HepG2 (cell line): ENCODE data around the gene GRHL3. TPM values are rescaled to one million over a fixed set of nuclear protein-coding genes. Genes with fewer than 3 reads are reported as not detected.
A peak's percentile ranks its signal among the peaks of the same experiment; 100 is the strongest.

Experiments used
- BCL6 ChIP-seq: IDR thresholded peaks from 2 replicates; pipeline ENCODE4 v1.6.1; 2016; ENCODE audit warnings: missing genetic modification reagents, missing compliant biosample characterization
- CREM ChIP-seq, 2 experiments: sonication (generic) in 1 of 2; formaldehyde crosslinking in 1 of 2; IDR thresholded peaks; 2 replicates each; pipeline versions ENCODE4 v1.4.0 to v1.6.1; 2016 to 2020; ENCODE audit warnings: antibody characterized with exemption in 1 of 2, mild to moderate bottlenecking in 1 of 2, missing genetic modification reagents in 1 of 2
- EP300 ChIP-seq, 3 experiments: sonication (generic) in 1 of 3; formaldehyde crosslinking in 1 of 3; IDR thresholded peaks; 2 replicates each; pipeline versions ENCODE4 v1.5.1 to v1.6.1; 2011 to 2020; ENCODE audit warnings: low read depth in 2 of 3, low read length in 2 of 3, borderline replicate concordance in 1 of 3, improper control_type of control experiment in 1 of 3, mild to moderate bottlenecking in 1 of 3, missing genetic modification reagents in 1 of 3, moderate library complexity in 1 of 3
- ISL2 ChIP-seq: sonication (generic); formaldehyde crosslinking; IDR thresholded peaks from 2 replicates; pipeline ENCODE4 v1.5.0; 2020; ENCODE audit warnings: missing genetic modification reagents
- PTBP1 ChIP-seq: fragments of 200-400 bp; formaldehyde crosslinking; IDR thresholded peaks from 2 replicates; pipeline ENCODE4 v1.6.1; 2018; ENCODE audit warnings: low read length, low read depth; ENCODE audit not compliant: poor library complexity, severe bottlenecking
- RXRB ChIP-seq: IDR thresholded peaks from 2 replicates; pipeline ENCODE4 v1.6.1; 2016; ENCODE audit warnings: borderline replicate concordance, missing genetic modification reagents, missing compliant biosample characterization
- SOX5 ChIP-seq: IDR thresholded peaks from 2 replicates; pipeline ENCODE4 v1.6.1; 2016; ENCODE audit warnings: borderline replicate concordance
- TCF7 ChIP-seq: sonication (generic); IDR thresholded peaks from 2 replicates; pipeline ENCODE4 v1.6.1; 2016; ENCODE audit warnings: antibody characterized with exemption, low read depth
- TP53 ChIP-seq: sonication (generic); formaldehyde crosslinking; conservative IDR thresholded peaks from 2 replicates; pipeline ENCODE4 v1.4.0; 2020; ENCODE audit warnings: missing genetic modification reagents
- ZNF678 ChIP-seq: sonication (generic); formaldehyde crosslinking; IDR thresholded peaks from 2 replicates; pipeline ENCODE4 v1.4.0; 2020; ENCODE audit warnings: mild to moderate bottlenecking, missing genetic modification reagents
- ZSCAN12 ChIP-seq: sonication (generic); formaldehyde crosslinking; IDR thresholded peaks from 2 replicates; pipeline ENCODE4 v1.9.0; 2021; ENCODE audit warnings: mild to moderate bottlenecking, missing genetic modification reagents
- polyA plus RNA-seq, 8 experiments: library from polyadenylated mRNA; depleted of rRNA in 3 of 8; stranded (reverse) in 7 of 8; unstranded in 1 of 8; fragments of >200 nt; fragmentation: Illumina TruSeq in 4 of 8; extraction: Trizol in 4 of 8; gene quantifications; 2 replicates each; pipeline versions ENCODE4 v1.2.1 to v1.2.3, GENCODE V29; 2011 to 2016; ENCODE audit warnings: low read depth in 4 of 8, missing spikeins in 1 of 8, mixed read lengths in 1 of 8; ENCODE audit not compliant: insufficient read depth in 1 of 8
- total RNA-seq, 5 experiments: library from RNA; depleted of rRNA; stranded (reverse); fragments of >200 nt; fragmentation: Illumina TruSeq; extraction: Trizol; gene quantifications; 2 replicates each; pipeline ENCODE4 v1.2.3, GENCODE V29; 2016; ENCODE audit warnings: low read depth in 1 of 5
- TF ChIP-seq, protein P1 (sequence below): IDR thresholded peaks from 2 replicates; pipeline ENCODE4 v1.6.1; 2018; ENCODE audit warnings: missing genetic modification reagents, mild to moderate bottlenecking, missing compliant biosample characterization
- TF ChIP-seq, protein P2 (sequence below): sonication (generic); formaldehyde crosslinking; IDR thresholded peaks from 2 replicates; pipeline ENCODE4 v1.8.0; 2022; ENCODE audit warnings: mild to moderate bottlenecking, missing genetic modification reagents
- TF ChIP-seq, protein P3 (sequence below): sonication (generic); formaldehyde crosslinking; IDR thresholded peaks from 2 replicates; pipeline ENCODE4 v1.9.0; 2021; ENCODE audit warnings: missing genetic modification reagents, borderline replicate concordance
- TF ChIP-seq, protein P4 (sequence below): sonication (generic); formaldehyde crosslinking; conservative IDR thresholded peaks from 2 replicates; pipeline ENCODE4 v1.8.0; 2022; ENCODE audit warnings: mild to moderate bottlenecking, moderate library complexity, missing genetic modification reagents
- TF ChIP-seq, protein P5 (sequence below): IDR thresholded peaks from 2 replicates; pipeline ENCODE4 v1.4.0; 2020; ENCODE audit warnings: mild to moderate bottlenecking, missing genetic modification reagents

Gene GRHL3
- total and polyA plus RNA-seq, 2 of the 13 experiments (the other 11 are each of a cell fraction or from before 2014, with no cell fraction given): not detected

DNA sequence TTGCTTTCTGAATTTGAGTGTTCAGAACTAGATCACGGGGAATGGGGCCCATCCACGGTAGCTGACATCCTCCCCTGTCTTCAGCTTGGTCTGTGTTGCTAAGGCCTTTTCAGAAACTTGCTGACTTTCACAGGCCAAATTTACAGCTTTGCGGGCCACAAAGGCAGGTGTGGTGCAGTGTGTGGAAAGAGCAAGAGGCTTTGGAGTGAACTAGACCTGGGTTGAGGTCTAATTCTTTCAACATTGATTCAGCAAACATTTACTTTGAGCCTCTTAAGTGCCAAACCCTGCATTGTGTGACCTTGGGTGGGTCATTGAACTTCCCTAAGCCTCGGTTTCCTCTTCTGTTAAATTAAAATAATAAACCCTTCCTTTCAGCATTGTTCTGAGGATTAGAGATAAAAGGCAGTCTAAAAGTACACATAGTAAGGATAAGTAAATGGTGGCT is 70.1 kb downstream of the GRHL3 start (continued):
- TF ChIP-seq, protein P1, sequence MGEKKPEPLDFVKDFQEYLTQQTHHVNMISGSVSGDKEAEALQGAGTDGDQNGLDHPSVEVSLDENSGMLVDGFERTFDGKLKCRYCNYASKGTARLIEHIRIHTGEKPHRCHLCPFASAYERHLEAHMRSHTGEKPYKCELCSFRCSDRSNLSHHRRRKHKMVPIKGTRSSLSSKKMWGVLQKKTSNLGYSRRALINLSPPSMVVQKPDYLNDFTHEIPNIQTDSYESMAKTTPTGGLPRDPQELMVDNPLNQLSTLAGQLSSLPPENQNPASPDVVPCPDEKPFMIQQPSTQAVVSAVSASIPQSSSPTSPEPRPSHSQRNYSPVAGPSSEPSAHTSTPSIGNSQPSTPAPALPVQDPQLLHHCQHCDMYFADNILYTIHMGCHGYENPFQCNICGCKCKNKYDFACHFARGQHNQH (CRISPR knock-in tag): no peak
- no peak for TF ChIP-seq ZSCAN12
- TF ChIP-seq BCL6 (CRISPR knock-in tag): peak; percentile 41; the same call in 1 of the 2 replicates
- peak in 1 of 2 experiments; percentile 65; a peak in 2 of 4 replicates for TF ChIP-seq EP300 (IDR thresholded peaks at IDR 0.05; ENCODE audit: low read depth in 2 of 2, low read length in 2 of 2)
- no peak for TF ChIP-seq EP300 (CRISPR knock-in tag; IDR thresholded peaks at IDR 0.05; ENCODE audit: borderline replicate concordance)
- no peak for TF ChIP-seq PTBP1
- peak; percentile 70; the same call in 1 of the 2 replicates for TF ChIP-seq ISL2
- TF ChIP-seq, protein P2, sequence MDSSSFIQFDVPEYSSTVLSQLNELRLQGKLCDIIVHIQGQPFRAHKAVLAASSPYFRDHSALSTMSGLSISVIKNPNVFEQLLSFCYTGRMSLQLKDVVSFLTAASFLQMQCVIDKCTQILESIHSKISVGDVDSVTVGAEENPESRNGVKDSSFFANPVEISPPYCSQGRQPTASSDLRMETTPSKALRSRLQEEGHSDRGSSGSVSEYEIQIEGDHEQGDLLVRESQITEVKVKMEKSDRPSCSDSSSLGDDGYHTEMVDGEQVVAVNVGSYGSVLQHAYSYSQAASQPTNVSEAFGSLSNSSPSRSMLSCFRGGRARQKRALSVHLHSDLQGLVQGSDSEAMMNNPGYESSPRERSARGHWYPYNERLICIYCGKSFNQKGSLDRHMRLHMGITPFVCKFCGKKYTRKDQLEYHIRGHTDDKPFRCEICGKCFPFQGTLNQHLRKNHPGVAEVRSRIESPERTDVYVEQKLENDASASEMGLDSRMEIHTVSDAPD (CRISPR knock-in tag): no peak
- TF ChIP-seq, protein P3, sequence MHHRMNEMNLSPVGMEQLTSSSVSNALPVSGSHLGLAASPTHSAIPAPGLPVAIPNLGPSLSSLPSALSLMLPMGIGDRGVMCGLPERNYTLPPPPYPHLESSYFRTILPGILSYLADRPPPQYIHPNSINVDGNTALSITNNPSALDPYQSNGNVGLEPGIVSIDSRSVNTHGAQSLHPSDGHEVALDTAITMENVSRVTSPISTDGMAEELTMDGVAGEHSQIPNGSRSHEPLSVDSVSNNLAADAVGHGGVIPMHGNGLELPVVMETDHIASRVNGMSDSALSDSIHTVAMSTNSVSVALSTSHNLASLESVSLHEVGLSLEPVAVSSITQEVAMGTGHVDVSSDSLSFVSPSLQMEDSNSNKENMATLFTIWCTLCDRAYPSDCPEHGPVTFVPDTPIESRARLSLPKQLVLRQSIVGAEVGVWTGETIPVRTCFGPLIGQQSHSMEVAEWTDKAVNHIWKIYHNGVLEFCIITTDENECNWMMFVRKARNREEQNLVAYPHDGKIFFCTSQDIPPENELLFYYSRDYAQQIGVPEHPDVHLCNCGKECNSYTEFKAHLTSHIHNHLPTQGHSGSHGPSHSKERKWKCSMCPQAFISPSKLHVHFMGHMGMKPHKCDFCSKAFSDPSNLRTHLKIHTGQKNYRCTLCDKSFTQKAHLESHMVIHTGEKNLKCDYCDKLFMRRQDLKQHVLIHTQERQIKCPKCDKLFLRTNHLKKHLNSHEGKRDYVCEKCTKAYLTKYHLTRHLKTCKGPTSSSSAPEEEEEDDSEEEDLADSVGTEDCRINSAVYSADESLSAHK (CRISPR knock-in tag): no peak
- TF ChIP-seq RXRB (CRISPR knock-in tag): peak; percentile 51; the same call in 1 of the 2 replicates
- peak; percentile 19; the same call in 1 of the 2 replicates for TF ChIP-seq CREM (IDR thresholded peaks at IDR 0.05)
- TF ChIP-seq CREM (CRISPR knock-in tag; IDR thresholded peaks at IDR 0.05): no peak
- TF ChIP-seq SOX5: peak; percentile 55; the same call in 1 of the 2 replicates
- TF ChIP-seq, protein P4, sequence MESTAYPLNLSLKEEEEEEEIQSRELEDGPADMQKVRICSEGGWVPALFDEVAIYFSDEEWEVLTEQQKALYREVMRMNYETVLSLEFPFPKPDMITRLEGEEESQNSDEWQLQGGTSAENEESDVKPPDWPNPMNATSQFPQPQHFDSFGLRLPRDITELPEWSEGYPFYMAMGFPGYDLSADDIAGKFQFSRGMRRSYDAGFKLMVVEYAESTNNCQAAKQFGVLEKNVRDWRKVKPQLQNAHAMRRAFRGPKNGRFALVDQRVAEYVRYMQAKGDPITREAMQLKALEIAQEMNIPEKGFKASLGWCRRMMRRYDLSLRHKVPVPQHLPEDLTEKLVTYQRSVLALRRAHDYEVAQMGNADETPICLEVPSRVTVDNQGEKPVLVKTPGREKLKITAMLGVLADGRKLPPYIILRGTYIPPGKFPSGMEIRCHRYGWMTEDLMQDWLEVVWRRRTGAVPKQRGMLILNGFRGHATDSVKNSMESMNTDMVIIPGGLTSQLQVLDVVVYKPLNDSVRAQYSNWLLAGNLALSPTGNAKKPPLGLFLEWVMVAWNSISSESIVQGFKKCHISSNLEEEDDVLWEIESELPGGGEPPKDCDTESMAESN: no peak
- TF ChIP-seq TP53 (CRISPR knock-in tag): no peak
- TF ChIP-seq TCF7: peak; percentile 57; the same call in 1 of the 2 replicates
- TF ChIP-seq, protein P5, sequence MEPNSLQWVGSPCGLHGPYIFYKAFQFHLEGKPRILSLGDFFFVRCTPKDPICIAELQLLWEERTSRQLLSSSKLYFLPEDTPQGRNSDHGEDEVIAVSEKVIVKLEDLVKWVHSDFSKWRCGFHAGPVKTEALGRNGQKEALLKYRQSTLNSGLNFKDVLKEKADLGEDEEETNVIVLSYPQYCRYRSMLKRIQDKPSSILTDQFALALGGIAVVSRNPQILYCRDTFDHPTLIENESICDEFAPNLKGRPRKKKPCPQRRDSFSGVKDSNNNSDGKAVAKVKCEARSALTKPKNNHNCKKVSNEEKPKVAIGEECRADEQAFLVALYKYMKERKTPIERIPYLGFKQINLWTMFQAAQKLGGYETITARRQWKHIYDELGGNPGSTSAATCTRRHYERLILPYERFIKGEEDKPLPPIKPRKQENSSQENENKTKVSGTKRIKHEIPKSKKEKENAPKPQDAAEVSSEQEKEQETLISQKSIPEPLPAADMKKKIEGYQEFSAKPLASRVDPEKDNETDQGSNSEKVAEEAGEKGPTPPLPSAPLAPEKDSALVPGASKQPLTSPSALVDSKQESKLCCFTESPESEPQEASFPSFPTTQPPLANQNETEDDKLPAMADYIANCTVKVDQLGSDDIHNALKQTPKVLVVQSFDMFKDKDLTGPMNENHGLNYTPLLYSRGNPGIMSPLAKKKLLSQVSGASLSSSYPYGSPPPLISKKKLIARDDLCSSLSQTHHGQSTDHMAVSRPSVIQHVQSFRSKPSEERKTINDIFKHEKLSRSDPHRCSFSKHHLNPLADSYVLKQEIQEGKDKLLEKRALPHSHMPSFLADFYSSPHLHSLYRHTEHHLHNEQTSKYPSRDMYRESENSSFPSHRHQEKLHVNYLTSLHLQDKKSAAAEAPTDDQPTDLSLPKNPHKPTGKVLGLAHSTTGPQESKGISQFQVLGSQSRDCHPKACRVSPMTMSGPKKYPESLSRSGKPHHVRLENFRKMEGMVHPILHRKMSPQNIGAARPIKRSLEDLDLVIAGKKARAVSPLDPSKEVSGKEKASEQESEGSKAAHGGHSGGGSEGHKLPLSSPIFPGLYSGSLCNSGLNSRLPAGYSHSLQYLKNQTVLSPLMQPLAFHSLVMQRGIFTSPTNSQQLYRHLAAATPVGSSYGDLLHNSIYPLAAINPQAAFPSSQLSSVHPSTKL (CRISPR knock-in tag): peak; percentile 41; the same call in 1 of the 2 replicates
- TF ChIP-seq ZNF678 (CRISPR knock-in tag): no peak
